NCI-H2107 (cell line): ENCODE measurements around the gene IL1RL2.

ENCODE experiments used
- DNase-seq: peaks from one replicate; lab custom pipeline; 2025; lab: John Stamatoyannopoulos, UW

The IL1RL2 gene

DNA sequence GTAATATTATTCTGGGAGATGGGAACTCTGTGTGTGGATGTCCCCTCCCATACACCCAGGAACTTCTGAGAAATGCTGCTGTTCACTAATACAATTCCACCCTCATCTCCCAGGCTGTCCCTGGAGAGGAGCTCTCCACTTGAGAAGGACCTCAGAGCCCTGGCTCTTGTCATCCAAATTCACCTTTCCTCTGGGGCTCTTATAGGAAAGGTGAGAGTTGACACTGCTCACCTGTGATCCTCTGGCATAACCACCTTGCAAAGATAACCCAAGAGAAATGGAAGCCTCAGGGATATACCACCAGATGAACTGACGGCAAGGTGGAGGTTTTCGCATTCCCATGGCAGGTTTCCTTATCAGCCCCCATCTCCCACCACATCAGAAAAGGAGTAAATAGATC, 52.0 kb downstream of the IL1RL2 start:
- no peak for DNase-seq

DNA sequence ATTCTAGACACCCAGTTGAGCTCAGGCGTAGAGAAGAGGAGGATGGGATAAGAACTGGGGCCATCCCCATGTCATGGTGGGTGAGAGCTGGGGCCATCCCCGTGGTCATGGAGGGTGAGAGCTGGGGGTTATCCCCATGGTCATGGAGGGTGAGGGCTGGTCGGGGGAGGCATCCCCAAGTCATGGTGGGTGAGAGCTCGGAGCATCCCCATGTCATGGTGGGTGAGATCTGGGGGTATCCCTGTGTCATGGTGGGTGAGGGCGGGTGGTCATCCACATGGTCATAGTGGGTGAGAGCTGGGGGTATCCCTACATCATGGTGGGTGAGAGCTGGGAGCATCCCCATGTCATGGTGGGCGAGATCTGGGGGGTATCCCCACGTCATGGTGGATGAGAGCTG, 52.5 kb downstream of the IL1RL2 start:
- DNase-seq = no peak

DNA sequence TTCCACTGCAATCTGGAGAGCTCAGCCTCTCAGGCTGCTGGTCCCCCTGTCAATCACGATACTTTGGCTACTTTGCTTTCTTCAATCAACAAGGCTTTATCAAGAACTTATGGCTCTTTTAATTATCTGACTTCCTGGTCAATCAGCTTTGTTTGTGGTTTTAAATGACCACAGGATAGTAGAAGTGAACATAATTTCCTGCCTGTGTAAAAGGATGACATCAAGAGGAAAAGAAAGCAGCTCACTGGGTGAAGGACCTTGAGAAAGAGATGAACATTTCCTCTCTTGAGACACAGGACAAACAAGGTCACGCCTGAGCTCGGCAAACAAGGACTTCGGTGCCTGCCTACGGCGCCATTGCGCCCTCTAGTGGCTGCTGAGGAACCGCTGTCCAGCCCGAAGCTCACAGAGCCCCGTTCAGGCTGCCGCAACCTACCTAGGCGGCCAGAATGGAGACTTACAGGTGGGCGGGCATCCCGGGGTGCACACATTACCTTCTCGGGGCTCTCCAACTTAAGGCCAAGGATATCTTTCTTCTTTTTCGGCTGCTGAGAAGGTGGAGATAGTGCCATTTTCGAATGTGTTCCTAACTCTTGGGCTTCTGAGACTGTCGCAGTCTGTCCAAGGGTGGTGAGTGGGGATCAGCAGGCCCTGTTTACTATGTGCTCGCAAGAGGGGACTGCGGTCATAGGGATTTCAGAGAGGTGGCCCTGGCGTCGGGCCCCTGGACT, 54.0 kb downstream of the IL1RL2 start:
- peak; percentile 40 for DNase-seq

DNA sequence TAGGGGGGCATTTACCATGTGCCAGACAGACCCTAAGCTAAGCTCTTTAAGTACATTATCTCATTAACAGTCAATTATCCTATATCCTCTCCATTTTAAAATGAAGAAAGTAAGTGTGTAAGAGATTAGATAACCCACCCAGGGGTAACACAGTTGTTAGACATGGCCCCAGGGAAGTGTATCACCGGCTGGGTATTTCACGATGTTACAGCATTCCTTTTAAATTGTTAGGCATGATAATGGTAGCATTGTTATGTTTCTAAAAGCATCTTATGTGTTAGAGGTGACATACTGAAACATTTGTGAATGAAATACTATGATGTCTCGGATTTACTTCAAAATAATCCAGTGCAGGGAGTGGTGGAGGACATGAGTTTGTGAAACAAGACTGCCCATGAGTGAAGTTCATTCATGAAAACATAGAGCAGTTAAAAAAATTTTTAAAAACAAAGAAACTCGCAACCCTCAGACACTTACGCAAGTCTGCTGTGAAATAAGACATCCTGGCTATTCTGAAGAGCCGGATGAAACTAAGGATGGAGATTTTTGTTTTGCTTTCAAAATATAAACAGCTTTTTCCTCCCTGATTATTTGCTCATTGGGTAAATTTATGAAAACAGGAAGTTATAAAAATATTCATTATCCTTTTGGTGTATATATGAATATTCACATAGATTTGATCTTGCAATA, 54.9 kb downstream of the IL1RL2 start:
- DNase-seq = no peak

DNA sequence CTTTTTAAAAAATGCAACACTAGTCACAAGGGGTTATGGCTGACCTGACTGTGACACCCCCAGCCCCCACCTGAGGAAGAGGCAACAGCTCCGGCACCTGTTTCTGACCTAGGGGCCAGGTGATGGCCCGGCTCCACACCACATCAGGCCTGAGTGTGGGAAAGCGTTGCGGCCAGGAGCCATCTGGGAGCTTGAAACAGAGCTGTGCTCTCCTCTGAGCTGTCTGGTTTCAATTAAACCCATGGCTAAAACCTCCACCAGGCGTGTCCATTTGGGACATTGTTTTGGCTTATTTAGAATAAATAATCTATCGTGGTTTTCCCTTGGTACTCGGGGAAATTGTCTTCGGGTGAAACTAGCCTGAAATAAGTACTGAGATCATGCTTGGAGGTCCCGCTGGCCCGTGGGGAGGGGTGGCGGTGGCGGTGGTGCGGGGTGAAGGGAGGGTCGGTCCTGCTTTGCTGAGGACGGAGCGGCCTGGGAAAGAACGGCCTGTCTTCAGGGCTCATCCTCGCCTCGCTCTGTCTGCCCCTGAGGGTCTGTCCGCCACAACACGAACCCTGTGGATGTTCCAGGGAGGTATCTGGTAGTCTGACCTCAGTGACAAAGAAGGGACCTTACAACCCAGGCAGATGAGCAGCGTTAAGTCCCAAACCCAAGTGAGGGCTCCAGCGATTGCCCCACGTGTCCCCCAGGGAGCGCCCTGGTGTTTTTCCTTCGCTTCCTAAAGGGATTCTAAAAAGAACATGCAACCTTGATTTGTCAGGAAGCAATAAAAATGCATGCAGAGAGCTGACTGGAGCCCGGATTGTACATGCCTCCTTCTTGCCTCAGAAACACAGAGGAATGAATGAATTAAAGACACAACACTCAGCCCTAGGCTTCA, 58.7 kb downstream of the IL1RL2 start:
- DNase-seq = no peak

DNA sequence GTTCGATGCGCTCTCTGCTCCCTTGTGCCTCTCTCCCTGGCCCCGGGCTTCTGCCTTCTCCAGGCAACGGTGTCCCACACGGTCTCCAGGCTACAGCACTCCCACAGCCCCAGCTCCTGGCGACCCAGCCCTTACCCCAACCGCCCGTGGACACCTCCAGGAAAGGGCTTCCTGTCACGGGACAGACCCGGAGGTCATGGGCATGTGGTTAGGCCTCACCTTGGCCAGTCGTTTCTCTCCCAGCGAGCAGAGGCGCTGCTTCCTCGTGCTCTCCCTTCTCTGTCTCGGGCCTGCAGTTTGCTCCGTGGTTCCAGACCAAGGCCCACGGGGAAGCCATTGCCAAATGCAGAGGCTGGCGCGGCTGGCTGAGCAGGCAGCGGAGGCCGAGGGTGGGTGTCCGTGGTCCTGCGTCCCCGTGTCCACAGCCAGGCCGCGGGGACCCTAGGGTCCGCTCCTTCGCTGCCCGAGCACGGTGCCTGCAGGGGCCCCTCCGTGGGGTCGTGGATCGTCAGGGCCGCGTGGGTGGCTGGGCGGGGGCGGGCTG, 63.5 kb downstream of the IL1RL2 start:
- no peak for DNase-seq

DNA sequence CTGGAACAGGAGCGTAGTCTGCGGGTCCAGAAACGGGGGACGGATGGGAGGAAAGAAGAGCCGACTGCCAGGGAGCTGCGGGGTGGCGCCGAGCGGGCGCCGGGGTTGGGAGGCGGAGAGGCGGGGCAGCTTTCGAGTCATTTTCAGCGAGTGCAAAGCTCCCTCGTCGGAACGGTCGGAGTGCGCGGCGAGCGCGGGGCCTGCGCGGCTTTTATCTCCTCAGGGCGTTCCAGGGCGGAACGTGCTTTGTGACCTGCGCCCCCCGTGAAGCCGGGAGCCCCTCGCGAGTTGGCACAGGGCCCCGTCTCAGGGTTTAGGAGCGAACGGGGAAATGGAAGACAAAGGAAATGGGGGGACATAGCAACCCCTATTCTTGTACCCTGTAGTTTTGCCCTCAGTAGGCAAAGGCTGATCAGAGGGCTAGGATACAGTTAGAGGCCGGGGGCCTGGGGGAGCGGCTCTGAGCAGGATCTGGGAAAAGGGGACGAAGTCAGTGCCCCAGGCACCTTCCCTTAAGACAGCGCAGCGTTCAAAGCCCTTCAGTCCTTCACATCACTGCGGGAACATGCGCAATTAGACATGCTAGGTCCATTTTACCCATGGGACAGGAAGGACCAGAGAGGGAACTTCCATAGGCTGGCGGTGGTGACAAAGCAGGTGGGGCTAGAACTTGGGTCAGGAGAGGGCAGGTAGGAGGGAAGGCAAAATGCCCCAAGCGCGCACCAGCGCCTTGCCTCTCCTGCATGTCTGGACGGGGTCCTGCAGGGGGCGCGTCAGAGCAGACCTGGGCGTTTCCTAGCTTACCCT, 64.4 kb downstream of the IL1RL2 start:
- DNase-seq = no peak

DNA sequence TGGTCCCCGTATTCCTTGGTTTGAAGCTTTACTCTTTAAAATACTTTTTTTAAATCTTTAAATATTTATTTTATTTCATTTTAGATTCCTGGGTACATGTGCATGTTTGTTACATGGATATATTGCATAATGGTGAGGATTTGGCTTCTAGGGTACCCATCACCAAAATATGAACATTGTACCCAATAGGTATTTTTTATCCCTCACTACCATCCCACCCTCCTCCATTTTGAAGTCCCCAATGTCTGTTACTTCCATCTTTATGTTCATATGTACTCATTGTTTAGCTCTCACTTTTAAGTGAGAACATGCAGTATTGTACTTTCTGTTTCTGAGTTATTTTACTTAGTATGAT, 65.0 kb downstream of the IL1RL2 start:
- DNase-seq = no peak

DNA sequence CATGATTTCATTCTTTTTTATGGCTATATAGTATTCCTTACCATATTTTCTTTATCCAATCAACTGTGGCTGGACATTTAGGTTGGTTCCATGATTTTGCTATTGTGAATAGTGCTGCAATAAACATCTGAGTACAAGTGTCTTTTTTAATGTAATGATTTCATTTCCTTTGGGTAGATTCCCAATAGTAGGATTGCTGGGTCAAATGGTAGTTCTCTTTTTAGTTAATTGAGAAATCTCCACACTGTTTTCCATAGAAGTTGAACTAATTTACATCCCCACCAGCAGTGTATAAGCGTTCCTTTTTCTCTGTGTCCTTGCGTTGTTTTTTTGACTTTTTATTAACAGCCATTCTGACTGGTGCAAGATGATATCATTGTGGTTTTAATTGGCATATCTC, 65.4 kb downstream of the IL1RL2 start:
- DNase-seq = no peak

DNA sequence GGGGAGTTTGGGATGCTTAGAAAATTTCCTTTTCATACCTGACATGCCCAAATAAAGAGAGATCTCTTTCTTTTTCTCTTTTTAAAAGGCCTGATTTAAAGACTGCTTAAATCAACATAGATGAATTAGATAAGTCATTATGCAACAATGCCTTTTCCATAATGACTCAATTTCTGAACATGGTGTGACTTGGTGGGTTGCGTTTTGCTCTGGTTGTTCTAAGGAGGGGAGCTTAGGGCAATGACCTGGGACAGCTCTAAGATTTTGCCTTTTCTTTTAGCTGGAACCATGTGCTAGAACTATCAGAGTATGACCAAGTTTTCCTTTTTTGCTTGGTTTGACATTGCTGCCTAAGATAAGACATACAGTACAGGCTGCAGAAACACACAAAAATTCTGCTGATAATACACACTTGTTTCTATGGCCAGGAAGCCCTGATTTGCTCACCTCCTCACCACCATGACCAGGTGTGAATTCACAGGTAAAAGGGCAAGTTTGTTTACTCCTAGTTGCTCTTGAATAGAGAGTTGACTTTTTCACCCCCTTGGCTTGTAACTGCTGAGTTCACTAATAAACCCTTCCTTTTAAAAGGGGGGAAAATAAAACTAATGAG, 66.4 kb downstream of the IL1RL2 start:
- DNase-seq = no peak

DNA sequence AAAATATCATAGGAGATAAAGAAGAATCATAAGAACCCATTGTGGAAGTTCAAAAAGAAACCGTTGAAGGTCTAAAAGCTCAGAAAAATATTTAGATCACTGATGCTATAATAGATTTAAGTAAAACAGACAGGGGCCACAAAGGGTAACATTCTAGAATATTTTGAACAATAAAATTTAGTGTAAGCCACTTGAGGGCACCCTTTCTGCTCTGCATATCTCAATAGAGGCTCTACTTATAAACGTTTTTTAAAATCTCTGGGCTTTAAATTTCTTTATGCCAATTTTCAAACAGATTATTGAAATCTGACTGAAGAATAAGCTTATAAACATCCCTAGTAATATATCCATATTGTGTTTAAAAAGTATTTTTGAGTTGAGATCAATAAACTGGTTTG, 66.9 kb downstream of the IL1RL2 start:
- no peak for DNase-seq

DNA sequence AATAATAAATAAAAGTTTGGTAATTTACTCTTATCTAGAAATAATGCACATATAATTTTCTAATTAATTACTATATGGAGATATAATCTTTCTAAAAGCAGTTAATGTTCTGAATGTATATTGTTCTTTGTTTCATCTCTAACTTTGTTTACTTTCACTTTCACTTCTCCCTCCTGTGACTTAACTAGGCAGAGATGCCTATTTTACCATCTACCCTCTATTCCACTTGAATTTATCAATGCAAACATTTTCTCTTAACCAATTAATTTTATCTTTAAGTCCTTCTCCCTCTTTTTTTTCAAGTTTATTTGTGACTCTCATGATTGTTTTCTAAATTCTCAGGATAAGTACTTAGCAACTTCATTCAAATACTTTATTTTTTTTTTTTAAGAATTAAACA, 69.5 kb downstream of the IL1RL2 start:
- DNase-seq = no peak

DNA sequence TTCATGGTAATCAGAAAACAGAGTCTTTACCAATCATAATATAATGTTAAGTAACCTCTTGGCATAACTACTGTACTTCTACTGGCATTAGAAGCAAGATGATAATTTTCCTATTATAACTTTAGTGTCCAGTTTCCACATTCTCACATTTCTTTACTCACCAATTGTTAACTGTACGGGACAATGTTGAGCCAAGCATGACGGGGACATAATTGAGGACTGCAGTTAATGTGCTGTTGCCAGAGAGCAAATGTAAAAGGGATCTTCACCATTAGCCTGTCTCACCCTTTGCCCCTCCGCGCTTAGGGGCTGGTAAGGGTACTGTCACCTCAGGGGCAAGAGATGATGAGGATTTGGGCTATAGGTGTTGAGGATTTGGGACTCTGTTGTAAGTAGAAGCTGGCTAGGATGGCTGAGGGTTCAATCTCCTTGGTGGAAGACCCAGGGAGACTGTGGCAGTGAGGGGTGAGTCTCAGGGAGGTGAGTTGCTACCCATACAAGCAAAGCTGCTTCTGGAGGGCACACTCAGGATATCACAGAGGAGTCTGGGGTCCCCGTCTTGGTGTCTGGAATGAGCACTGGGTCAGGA, 70.1 kb downstream of the IL1RL2 start:
- no peak for DNase-seq

DNA sequence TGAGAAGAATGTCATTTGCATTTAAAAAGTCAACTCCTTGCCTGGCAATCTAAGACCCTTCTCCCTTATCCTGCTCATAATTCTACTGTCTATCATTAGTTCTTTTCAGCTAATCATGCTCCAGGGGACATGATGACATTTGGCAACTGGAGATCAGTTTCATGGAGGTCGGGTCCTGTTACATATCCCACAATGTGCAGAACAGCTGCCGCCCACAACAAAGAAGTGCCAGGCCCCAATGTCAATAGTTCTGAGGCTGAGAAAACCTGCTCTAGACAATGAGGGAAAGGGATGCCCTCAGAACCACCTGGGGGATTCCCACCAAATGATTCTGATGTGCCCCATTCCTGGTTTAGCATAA, 71.2 kb downstream of the IL1RL2 start:
- no peak for DNase-seq

DNA sequence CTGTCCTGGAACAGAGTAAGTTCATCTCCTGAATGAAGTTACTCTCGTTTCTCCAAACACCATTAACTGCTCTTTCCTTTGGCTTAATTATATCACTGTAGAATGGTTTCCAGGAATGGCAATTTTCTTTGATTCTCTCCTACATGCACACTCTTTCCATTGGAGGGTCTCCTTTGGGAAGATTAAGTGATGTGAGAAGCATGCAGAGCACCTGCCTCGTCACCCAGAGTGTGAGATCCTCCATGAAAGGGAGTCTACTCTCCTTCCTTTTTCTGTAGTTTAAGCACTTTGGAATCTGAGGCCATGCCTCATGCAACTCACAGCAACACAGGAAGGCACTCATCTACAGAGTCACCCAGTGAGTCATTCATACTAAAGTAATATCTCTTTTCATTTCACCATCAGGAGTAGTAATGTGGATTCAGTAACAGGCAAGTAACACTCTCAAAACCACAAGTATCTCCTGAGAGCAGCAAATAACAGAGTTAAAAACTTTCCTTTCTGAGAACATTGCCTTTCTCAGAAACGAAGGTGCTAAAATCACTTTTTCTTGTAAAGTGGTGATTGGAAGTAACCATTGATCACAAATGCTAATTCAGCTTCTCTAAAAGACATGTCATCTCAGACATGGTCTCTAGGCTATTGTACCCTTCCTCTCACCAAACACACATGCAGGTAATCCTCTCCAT, 71.7 kb downstream of the IL1RL2 start:
- DNase-seq = no peak

DNA sequence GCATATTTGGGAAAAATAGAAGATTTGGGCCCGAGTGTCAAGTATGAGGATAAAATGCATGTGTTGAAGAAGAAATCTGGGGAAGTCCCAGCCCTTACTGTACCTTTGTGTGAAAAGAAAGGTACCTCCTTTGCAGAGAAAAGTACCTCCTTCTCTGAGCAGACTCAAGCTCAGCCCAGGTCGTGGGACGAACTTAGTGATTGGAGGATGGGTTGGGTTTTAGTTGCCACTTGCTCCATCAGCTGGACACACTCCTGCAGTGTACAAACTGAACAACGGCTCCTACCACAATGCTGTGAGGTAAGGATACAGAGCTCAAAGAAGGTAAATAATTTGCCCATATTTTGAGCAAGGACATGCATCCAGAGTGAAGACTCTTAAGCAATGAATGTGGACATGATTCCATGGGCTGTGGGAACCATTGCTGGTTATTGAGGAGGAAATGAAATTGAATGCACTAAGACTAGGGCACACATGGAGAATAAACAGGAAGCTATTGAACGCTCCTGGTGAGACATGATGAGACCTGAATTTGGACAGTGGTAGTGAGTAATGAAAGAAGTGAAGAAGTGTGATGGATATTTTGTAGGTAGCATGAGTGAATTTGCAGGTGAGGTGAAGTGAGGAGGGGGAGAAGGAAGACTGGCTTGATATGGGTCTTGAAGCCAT, 74.8 kb downstream of the IL1RL2 start:
- DNase-seq = no peak

DNA sequence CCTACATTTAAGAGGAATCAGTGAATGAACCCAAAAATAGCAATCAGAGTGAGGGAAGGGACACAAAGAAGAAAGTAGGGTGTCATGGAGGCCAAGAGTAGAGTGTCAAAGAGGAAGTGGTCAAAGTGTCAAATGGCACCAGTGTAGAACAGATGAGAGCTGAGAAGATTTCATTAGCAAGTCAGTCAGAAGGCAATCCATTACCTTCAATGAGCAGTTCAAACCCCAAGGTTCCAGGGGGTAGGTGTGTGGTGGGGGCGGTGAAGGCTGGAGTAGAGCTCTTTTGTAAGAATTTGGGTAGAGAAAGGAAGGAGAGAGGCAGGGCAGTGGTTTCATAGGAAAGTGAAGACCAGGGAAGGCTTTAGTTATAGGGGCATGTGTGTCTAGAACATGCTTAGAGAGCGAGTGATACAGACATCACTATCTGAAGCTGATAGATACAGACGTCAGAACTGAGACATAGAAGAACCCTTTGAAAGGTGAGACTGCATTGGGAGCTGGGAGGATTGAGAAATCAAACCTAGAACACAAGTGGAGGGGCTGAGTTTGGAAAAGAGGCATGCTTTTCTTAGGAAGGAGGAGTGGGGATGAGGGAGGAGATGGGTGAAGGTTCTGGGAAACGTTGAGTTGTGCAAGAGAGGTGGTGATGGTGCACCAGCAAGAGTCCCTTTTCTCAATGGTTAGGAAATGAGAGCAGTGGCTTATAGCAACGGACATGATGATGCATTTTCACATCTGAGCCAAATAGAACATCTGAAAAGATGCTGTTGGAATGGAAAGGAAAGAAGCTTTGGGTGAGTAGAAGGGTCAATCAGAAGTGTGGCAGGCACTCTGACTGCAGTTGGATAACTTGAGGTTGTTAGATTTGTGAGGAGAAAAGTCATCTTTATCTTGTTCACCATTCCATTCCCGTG, 75.7 kb downstream of the IL1RL2 start:
- no peak for DNase-seq

DNA sequence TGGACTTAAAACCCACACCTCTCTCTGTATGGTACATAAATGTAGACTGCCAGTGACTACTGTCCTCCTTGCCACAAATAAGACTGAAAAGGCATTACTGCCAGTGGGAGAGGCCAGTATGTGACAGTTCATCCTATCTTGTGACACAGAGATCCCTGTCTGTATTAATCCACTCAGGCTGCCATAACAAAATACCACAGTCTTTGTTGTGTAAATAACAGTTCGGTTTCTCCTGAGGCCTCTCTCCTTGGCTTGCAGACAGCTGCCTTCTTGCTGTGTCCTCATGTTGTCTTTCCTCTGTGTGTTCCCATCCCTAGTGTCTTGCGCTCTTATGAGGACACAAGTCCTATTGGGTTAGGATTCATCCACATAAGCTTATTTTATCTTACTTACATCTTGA, 78.1 kb downstream of the IL1RL2 start:
- no peak for DNase-seq

DNA sequence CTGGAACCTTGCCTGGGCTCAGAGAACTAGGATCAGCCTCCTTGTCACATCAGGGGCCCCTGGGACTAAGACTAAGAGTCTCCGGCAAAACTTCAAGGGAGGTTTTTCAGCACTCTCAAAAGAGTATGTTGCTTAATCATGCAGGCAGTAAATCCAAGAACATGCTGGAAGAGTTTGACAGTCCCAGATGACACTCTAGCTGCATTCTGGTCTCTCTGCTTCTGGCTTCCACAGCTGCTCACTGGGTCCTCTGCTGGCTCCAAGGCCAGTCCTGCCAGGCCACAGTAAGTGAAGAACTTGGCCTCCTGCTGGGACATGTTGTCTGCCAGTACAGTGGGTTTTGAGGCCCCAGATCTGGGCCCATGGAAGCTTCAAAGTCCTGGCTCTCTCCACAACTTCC, 79.4 kb downstream of the IL1RL2 start:
- no peak for DNase-seq
